ENCODE results near the gene PRSS27.

The PRSS27 gene

GRCh38 chr16:2766430-2767139, 46.6 kb upstream of the PRSS27 start:
- Histone ChIP-seq H3K9me3 (ENCODE audit: control insufficient read depth, insufficient read depth, low read length) (no peaks in the 10 kb centered on the region), H3K27me3 (ENCODE audit: control insufficient read depth, low read length) (no peaks in the 10 kb centered on the region), H3K36me3 (ENCODE audit: control insufficient read depth, low read length) (peaks cover 100% of the 10 kb centered on the region), H3K4me3 (ENCODE audit: low read length) (no peak overlapping the region), H3K27ac (ENCODE audit: low read depth, low read length) (no peak overlapping the region), H3K9me2 (replicated peaks; ENCODE audit: control insufficient read depth, low read length) (no peaks in the 10 kb centered on the region), H3K79me2 (ENCODE audit: control insufficient read depth, low read length) (peaks cover 71% of the 10 kb centered on the region), H3F3A (ENCODE audit: control insufficient read depth, insufficient read depth) (peaks cover 19% of the 10 kb centered on the region), H4K20me1 (ENCODE audit: control insufficient read depth, insufficient read depth, low read depth, low read length) (peaks cover 16% of the 10 kb centered on the region; the same call in 1 of the 2 replicates), H3K4me1 (ENCODE audit: control insufficient read depth, low read length) (no peaks in the 10 kb centered on the region), H3K4me2 (ENCODE audit: low read length) (no peak overlapping the region)
- TF ChIP-seq CTCF (IDR thresholded peaks at IDR 0.05; ENCODE audit: low read depth, low read length, poor library complexity, severe bottlenecking) (no peak), EZH2phosphoT487 (IDR thresholded peaks at IDR 0.05; ENCODE audit: borderline replicate concordance, low read length) (no peak)

- peaks cover 76% of the 10 kb centered on the region for H3K79me2 ChIP-seq (ENCODE audit: control insufficient read depth, low read length)
Observed at GRCh38 chr16:2765462-2766404, 45.7 kb upstream of the PRSS27 start.

GRCh38 chr16:2764718-2765117, 44.7 kb upstream of the PRSS27 start:
- H3K4me2 ChIP-seq (ENCODE audit: low read length): no peak overlapping the region
- peaks cover 86% of the 10 kb centered on the region for H3K79me2 ChIP-seq (ENCODE audit: control insufficient read depth, low read length)
- no peaks in the 10 kb centered on the region for H3K27me3 ChIP-seq (ENCODE audit: control insufficient read depth, low read length)
- H3K4me3 ChIP-seq (ENCODE audit: low read length): no peak overlapping the region
- H3K4me1 ChIP-seq (ENCODE audit: control insufficient read depth, low read length): no peaks in the 10 kb centered on the region
- TF ChIP-seq CTCF (IDR thresholded peaks at IDR 0.05; ENCODE audit: low read depth, low read length, poor library complexity, severe bottlenecking): peak; percentile 33
- TF ChIP-seq EZH2phosphoT487 (IDR thresholded peaks at IDR 0.05; ENCODE audit: borderline replicate concordance, low read length): no peak
- no peak overlapping the region for H3K27ac ChIP-seq (ENCODE audit: low read depth, low read length)
- H3F3A ChIP-seq (ENCODE audit: control insufficient read depth, insufficient read depth): peaks cover 16% of the 10 kb centered on the region; the same call in 1 of the 2 replicates
- no peaks in the 10 kb centered on the region for H3K9me3 ChIP-seq (ENCODE audit: control insufficient read depth, insufficient read depth, low read length)
- H3K9me2 ChIP-seq (replicated peaks; ENCODE audit: control insufficient read depth, low read length): no peaks in the 10 kb centered on the region
- peaks cover 16% of the 10 kb centered on the region; the same call in 1 of the 2 replicates for H4K20me1 ChIP-seq (ENCODE audit: control insufficient read depth, insufficient read depth, low read depth, low read length)
- H3K36me3 ChIP-seq (ENCODE audit: control insufficient read depth, low read length): peaks cover 100% of the 10 kb centered on the region

More at GRCh38 chr16:2765462-2766404, 45.7 kb upstream of the PRSS27 start:
- no peaks in the 10 kb centered on the region for H3K27me3 ChIP-seq (ENCODE audit: control insufficient read depth, low read length)
- no peak overlapping the region for H3K4me3 ChIP-seq (ENCODE audit: low read length)
- H3K27ac ChIP-seq (ENCODE audit: low read depth, low read length): no peak overlapping the region
- TF ChIP-seq EZH2phosphoT487 (IDR thresholded peaks at IDR 0.05; ENCODE audit: borderline replicate concordance, low read length) (no peak), CTCF (IDR thresholded peaks at IDR 0.05; ENCODE audit: low read depth, low read length, poor library complexity, severe bottlenecking) (no peak)
- H3K36me3 ChIP-seq (ENCODE audit: control insufficient read depth, low read length): peaks cover 100% of the 10 kb centered on the region
- H4K20me1 ChIP-seq (ENCODE audit: control insufficient read depth, insufficient read depth, low read depth, low read length): peaks cover 16% of the 10 kb centered on the region; the same call in 1 of the 2 replicates
- no peak overlapping the region for H3K4me2 ChIP-seq (ENCODE audit: low read length)
- no peaks in the 10 kb centered on the region for H3K4me1 ChIP-seq (ENCODE audit: control insufficient read depth, low read length)
- H3F3A ChIP-seq (ENCODE audit: control insufficient read depth, insufficient read depth): peaks cover 16% of the 10 kb centered on the region
- no peaks in the 10 kb centered on the region for H3K9me2 ChIP-seq (replicated peaks; ENCODE audit: control insufficient read depth, low read length)
- no peaks in the 10 kb centered on the region for H3K9me3 ChIP-seq (ENCODE audit: control insufficient read depth, insufficient read depth, low read length)

All from DOHH2 (cell line).